Trophoblast cell (in vitro differentiated cells and primary cell): Measurements from ENCODE around the gene ISX.
A peak's percentile ranks its signal among the peaks of the same experiment; 100 is the strongest.

Experiments
- DNase-seq, 2 donors: peaks; one replicate each; pipeline ENCODE4 v3.0.0-alpha.2; 2016
- H2AFZ ChIP-seq: 2 replicates; pipeline ENCODE4 v1.6.1; 2013; ENCODE audit warnings: low read length, moderate library complexity, mild to moderate bottlenecking; ENCODE audit not compliant: insufficient read depth, poor library complexity
- H2AK5ac ChIP-seq: 2 replicates; pipeline ENCODE4 v1.6.1; 2013; ENCODE audit warnings: mild to moderate bottlenecking, low read length
- H2BK120ac ChIP-seq: 2 replicates; pipeline ENCODE4 v1.6.1; 2013; ENCODE audit warnings: low read length, mild to moderate bottlenecking, moderate library complexity; ENCODE audit not compliant: insufficient read depth, poor library complexity
- H2BK12ac ChIP-seq: 2 replicates; pipeline ENCODE4 v1.6.1; 2013; ENCODE audit warnings: mild to moderate bottlenecking, low read length, moderate library complexity
- H2BK5ac ChIP-seq: 2 replicates; pipeline ENCODE4 v1.6.1; 2013; ENCODE audit warnings: low read length, low read depth, moderate library complexity, mild to moderate bottlenecking; ENCODE audit not compliant: poor library complexity
- H3K14ac ChIP-seq: 2 replicates; pipeline ENCODE4 v1.6.1; 2013; ENCODE audit warnings: mild to moderate bottlenecking, low read length
- H3K18ac ChIP-seq: 2 replicates; pipeline ENCODE4 v1.6.1; 2013; ENCODE audit warnings: mild to moderate bottlenecking, low read length
- H3K23ac ChIP-seq: 2 replicates; pipeline ENCODE4 v1.6.1; 2013; ENCODE audit warnings: low read length
- H3K27ac ChIP-seq: 2 replicates; pipeline ENCODE4 v1.5.1; 2013; ENCODE audit warnings: low read depth, mild to moderate bottlenecking, inconsistent platforms, low read length, moderate library complexity
- H3K27me3 ChIP-seq: 2 replicates; pipeline ENCODE4 v1.6.1; 2013; ENCODE audit warnings: inconsistent platforms, mild to moderate bottlenecking, low read length, moderate library complexity; ENCODE audit not compliant: insufficient read depth
- H3K36me3 ChIP-seq, 2 experiments: 1 replicate in 1 of 2; 2 replicates in 1 of 2; pipeline ENCODE4 v1.6.1; 2013; ENCODE audit warnings: low read length in 2 of 2, mild to moderate bottlenecking in 2 of 2, moderate library complexity in 1 of 2; ENCODE audit not compliant: insufficient read depth in 2 of 2, control insufficient read depth in 1 of 2
- H3K4ac ChIP-seq: 2 replicates; pipeline ENCODE4 v1.6.1; 2013; ENCODE audit warnings: low read depth, mild to moderate bottlenecking, low read length, moderate library complexity
- H3K4me1 ChIP-seq, 2 experiments: 1 replicate in 1 of 2; 2 replicates in 1 of 2; pipeline ENCODE4 v1.6.1; 2013; ENCODE audit warnings: low read length in 2 of 2, mild to moderate bottlenecking in 2 of 2, moderate library complexity in 1 of 2; ENCODE audit not compliant: insufficient read depth in 2 of 2, control insufficient read depth in 1 of 2
- H3K4me2 ChIP-seq: 2 replicates; pipeline ENCODE4 v1.6.1; 2013; ENCODE audit warnings: inconsistent platforms, mild to moderate bottlenecking, low read length, moderate library complexity
- H3K4me3 ChIP-seq: 2 replicates; pipeline ENCODE4 v1.5.1; 2013; ENCODE audit warnings: mild to moderate bottlenecking, low read depth, low read length, inconsistent platforms
- H3K79me1 ChIP-seq: one replicate; pipeline ENCODE4 v1.6.1; 2013; ENCODE audit warnings: low read length
- H3K79me2 ChIP-seq: 2 replicates; pipeline ENCODE4 v1.6.1; 2013; ENCODE audit warnings: low read length, mild to moderate bottlenecking; ENCODE audit not compliant: control insufficient read depth, insufficient read depth, poor library complexity
- H3K9ac ChIP-seq: 2 replicates; pipeline ENCODE4 v1.6.1; 2013; ENCODE audit warnings: mild to moderate bottlenecking, low read length
- H3K9me3 ChIP-seq: 2 replicates; pipeline ENCODE4 v1.6.1; 2013; ENCODE audit warnings: low read depth, mild to moderate bottlenecking, control low read depth, inconsistent platforms, low read length; ENCODE audit not compliant: insufficient read depth
- H4K12ac ChIP-seq: 2 replicates; pipeline ENCODE4 v1.6.1; 2013; ENCODE audit warnings: low read depth, mild to moderate bottlenecking, low read length, moderate library complexity
- H4K8ac ChIP-seq: 2 replicates; pipeline ENCODE4 v1.6.1; 2013; ENCODE audit warnings: low read depth, mild to moderate bottlenecking, low read length, moderate library complexity
- H4K91ac ChIP-seq: one replicate; pipeline ENCODE4 v1.6.1; 2013; ENCODE audit warnings: low read depth, mild to moderate bottlenecking, low read length, moderate library complexity
- WGBS: extraction: QIAGEN DNeasy Blood & Tissue Kit; methylation state at CpG from one replicate; pipeline ENCODE4 v1.1.7; 2013; ENCODE audit warnings: missing lambda C conversion rate; ENCODE audit not compliant: insufficient read length, insufficient coverage; ENCODE audit errors: extremely low coverage; 5-methylcytosine and 5-hydroxymethylcytosine counted together

Gene ISX

DNA sequence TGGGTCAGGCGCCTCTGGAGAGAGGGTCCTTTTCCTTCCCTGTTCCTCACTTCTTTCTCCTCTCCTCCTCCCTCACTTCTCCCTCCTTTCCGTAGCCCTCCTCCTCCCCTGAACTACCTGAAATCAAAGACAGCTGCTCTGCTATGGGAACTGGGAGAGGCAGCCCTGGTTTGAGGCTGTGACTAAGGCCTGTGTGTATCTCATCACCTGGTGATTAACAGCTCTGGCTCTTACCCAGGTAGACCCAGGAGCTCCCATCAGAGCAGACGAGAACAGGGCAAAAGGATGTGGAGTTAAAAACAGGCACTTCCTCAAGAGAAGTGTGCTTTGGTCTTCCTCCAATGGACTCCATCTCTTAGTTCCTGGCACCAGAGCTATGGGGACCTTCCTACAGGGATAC is 5.8 kb downstream of the ISX start:
- H3K14ac ChIP-seq, result no peak overlapping the region
- H3K4me2 ChIP-seq, result no peak overlapping the region
- no peaks in the 10 kb centered on the region for H3K27me3 ChIP-seq
- H3K79me2 ChIP-seq, result no peaks in the 10 kb centered on the region
- H3K36me3 ChIP-seq, result no peaks in the 10 kb centered on the region
- H2BK120ac ChIP-seq, result no peak overlapping the region
- DNase-seq, result no peak
- H4K8ac ChIP-seq, result no peak overlapping the region
- no peaks in the 10 kb centered on the region for H3K79me1 ChIP-seq
- no peak overlapping the region for H2BK5ac ChIP-seq
- H3K4me3 ChIP-seq, result no peak overlapping the region
- no peak overlapping the region for H3K27ac ChIP-seq
- H3K9me3 ChIP-seq, result peaks cover 2% of the 10 kb centered on the region
- no peak overlapping the region for H2AK5ac ChIP-seq
- H3K9ac ChIP-seq, result no peak overlapping the region
- no peak overlapping the region for H3K23ac ChIP-seq
- H3K18ac ChIP-seq, result no peak overlapping the region
- no peak overlapping the region for H4K91ac ChIP-seq
- no peak overlapping the region for H4K12ac ChIP-seq
- no peak overlapping the region for H2BK12ac ChIP-seq
- WGBS, result no CpG with 5 or more reads among the region's 3 CpGs
- H2AFZ ChIP-seq, result no peak overlapping the region
- H3K4ac ChIP-seq, result no peak overlapping the region
- H3K4me1 ChIP-seq, result no peaks in the 10 kb centered on the region

GRCh38 chr22:35072925-35073324 is 7.0 kb downstream of the ISX start:
- DNase-seq, result peak in 1 of 2 donors; percentile 33
- Histone ChIP-seq H3K9me3 (peaks cover 2% of the 10 kb centered on the region), H3K18ac (no peak overlapping the region), H3K27ac (no peak overlapping the region), H3K4ac (no peak overlapping the region), H2BK120ac (no peak overlapping the region), H2BK12ac (no peak overlapping the region), H3K23ac (no peak overlapping the region), H2BK5ac (no peak overlapping the region), H3K4me2 (no peak overlapping the region), H2AK5ac (no peak overlapping the region), H3K36me3 (no peaks in the 10 kb centered on the region), H3K27me3 (no peaks in the 10 kb centered on the region), H4K91ac (no peak overlapping the region), H3K14ac (no peak overlapping the region), H3K4me3 (no peak overlapping the region), H3K79me2 (no peaks in the 10 kb centered on the region), H4K12ac (no peak overlapping the region), H3K9ac (no peak overlapping the region), H2AFZ (no peak overlapping the region), H3K79me1 (no peaks in the 10 kb centered on the region), H3K4me1 (no peaks in the 10 kb centered on the region), H4K8ac (no peak overlapping the region)
- WGBS, result no CpG with 5 or more reads among the region's 4 CpGs

GRCh38 chr22:35074583-35074982 is 8.6 kb downstream of the ISX start:
- no CpG with 5 or more reads among the region's 4 CpGs for WGBS
- no peak overlapping the region for H3K23ac ChIP-seq
- no peak overlapping the region for H3K9ac ChIP-seq
- no peak overlapping the region for H4K91ac ChIP-seq
- H3K18ac ChIP-seq, result no peak overlapping the region
- no peak overlapping the region for H4K12ac ChIP-seq
- H2AFZ ChIP-seq, result no peak overlapping the region
- H3K27ac ChIP-seq, result no peak overlapping the region
- H3K9me3 ChIP-seq, result peaks cover 2% of the 10 kb centered on the region
- no peaks in the 10 kb centered on the region for H3K79me2 ChIP-seq
- no peak overlapping the region for H3K4me2 ChIP-seq
- no peak overlapping the region for H3K14ac ChIP-seq
- no peak overlapping the region for H3K4me3 ChIP-seq
- no peak overlapping the region for H2BK120ac ChIP-seq
- DNase-seq, result no peak
- H3K4ac ChIP-seq, result no peak overlapping the region
- no peak overlapping the region for H4K8ac ChIP-seq
- no peaks in the 10 kb centered on the region for H3K36me3 ChIP-seq
- H3K4me1 ChIP-seq, result no peaks in the 10 kb centered on the region
- H2AK5ac ChIP-seq, result no peak overlapping the region
- no peaks in the 10 kb centered on the region for H3K27me3 ChIP-seq
- H3K79me1 ChIP-seq, result no peaks in the 10 kb centered on the region
- H2BK12ac ChIP-seq, result no peak overlapping the region
- no peak overlapping the region for H2BK5ac ChIP-seq

DNA sequence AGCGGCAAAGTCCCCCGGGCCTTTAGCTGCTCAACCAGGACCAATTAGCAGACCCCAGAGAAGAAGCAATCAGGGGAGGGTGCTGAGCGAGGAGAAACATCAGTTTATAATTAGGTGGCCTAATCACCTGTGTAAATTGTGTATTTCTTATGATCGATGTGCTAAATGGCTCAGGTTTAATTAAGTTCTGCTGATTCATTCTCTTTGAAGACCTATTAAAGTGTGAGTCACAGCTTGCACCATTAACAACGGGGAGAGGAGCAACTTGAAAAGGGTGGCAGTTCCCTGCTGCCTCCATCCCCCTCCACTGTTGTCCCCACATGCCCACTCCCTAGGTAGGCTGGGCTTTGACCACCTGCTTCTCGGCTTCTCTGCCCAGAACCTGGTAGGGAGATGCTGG is 10.7 kb downstream of the ISX start:
- no peak overlapping the region for H4K8ac ChIP-seq
- peaks cover 1% of the 10 kb centered on the region for H3K9me3 ChIP-seq
- no peaks in the 10 kb centered on the region for H3K79me2 ChIP-seq
- no peak overlapping the region for H3K4me3 ChIP-seq
- whole genome bisulfite sequencing, result no CpG with 5 or more reads among the region's 6 CpGs
- H4K12ac ChIP-seq, result no peak overlapping the region
- no peak overlapping the region for H3K9ac ChIP-seq
- no peaks in the 10 kb centered on the region for H3K79me1 ChIP-seq
- DNase-seq, result no peak
- H3K4ac ChIP-seq, result no peak overlapping the region
- H3K27me3 ChIP-seq, result no peaks in the 10 kb centered on the region
- H2BK12ac ChIP-seq, result no peak overlapping the region
- H3K27ac ChIP-seq, result no peak overlapping the region
- H2BK5ac ChIP-seq, result no peak overlapping the region
- H3K14ac ChIP-seq, result no peak overlapping the region
- H2BK120ac ChIP-seq, result no peak overlapping the region
- no peak overlapping the region for H3K18ac ChIP-seq
- no peak overlapping the region for H3K4me2 ChIP-seq
- H4K91ac ChIP-seq, result no peak overlapping the region
- no peaks in the 10 kb centered on the region for H3K4me1 ChIP-seq
- no peaks in the 10 kb centered on the region for H3K36me3 ChIP-seq
- H2AFZ ChIP-seq, result no peak overlapping the region
- H3K23ac ChIP-seq, result no peak overlapping the region
- H2AK5ac ChIP-seq, result no peak overlapping the region
